Amniotic stem cell (primary cell): ENCODE data around the gene CDHR3.
A peak's percentile ranks its signal among the peaks of the same experiment; 100 is the strongest.

ENCODE experiments used
- DNase-seq: peaks from one replicate; lab custom pipeline; 2025; lab: John Stamatoyannopoulos, UW

CDHR3 gene

DNA sequence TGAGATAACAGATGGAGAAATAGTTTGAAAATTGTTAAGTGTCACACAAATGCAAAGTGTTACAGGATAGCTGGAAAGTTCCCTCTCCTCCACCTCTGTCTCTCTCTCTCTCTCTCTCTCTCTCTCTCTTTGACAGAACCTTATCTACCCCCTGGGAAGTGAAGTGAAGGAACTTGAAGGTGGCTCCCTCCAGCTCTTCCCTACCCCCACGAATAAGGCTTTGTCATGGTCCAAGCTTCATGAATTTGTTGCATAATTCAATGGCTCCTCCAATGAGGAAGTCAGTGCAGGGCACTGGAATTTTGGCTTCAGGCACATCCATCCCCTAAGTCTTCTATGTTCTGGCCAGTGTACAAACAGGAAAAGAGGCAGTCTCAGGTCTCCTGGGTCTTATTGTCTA, 66.4 kb downstream of the CDHR3 start:
- DNase-seq = no peak

- no peak for DNase-seq
These were observed 66.9 kb downstream of the CDHR3 start for GRCh38 chr7:106029941-106030340.

DNA sequence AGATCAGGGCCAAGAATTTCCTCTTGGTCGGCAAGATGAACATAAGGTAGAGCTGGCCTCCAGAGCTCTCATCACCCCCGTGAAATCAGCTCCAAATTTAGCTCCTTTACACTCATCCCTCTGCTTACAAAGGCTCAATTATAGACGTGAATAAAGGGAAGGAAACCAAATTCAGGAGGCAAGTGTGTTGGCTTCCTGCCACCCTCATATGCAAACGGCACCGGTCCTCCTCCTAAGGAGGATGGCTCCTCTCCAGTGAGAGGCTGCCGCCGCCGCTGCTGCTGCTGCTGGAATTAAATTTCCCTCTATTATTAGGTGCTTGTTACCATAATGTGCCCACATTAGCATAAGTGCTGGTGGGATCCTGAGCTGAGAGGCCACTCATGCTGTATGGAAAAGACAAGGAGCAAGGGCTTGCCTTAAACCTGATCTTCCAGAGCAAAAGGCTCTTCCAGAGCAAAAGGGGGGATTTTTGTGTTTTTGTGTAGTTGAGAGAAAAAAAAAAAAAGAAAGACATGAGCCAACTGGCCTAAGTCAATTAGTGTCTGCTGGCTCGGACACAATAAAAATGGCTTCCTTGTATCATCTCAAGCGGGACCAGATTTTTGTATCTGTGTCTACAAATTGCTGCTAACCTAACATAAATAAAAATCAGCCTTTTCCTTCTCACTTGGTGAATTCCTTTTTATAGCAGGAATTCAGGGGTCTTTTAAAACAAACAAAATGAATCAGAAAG, 68.4 kb downstream of the CDHR3 start:
- no peak for DNase-seq

GRCh38 chr7:106032295-106032694, 69.2 kb downstream of the CDHR3 start:
- no peak for DNase-seq

GRCh38 chr7:106033735-106034134, 70.7 kb downstream of the CDHR3 start:
- no peak for DNase-seq

GRCh38 chr7:106034383-106034782, 71.3 kb downstream of the CDHR3 start:
- no peak for DNase-seq

DNA sequence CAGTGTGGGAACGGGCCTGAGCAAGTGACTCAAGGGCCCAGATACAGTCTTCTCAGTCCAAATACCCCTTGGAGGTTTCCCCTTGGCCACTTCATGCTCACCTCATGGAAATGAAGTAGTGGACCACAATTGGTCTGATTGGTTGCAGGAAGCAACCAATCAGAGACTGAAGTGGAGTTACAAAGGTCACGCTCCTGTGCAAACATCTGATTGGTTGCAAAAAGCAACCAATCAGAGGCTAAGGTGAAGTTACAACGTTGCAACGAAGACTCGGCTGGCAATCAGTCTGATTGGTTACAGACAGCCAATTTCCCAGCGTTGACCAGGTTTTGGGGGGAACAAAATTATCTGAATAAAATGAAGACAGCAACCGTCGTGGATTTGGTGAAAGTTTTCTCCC, 72.5 kb downstream of the CDHR3 start:
- no peak for DNase-seq

GRCh38 chr7:106036004-106036403, 72.9 kb downstream of the CDHR3 start:
- DNase-seq = no peak

GRCh38 chr7:106037489-106038176, 74.6 kb downstream of the CDHR3 start:
- DNase-seq = no peak

- no peak for DNase-seq
These were observed 75.2 kb downstream of the CDHR3 start for GRCh38 chr7:106038289-106038688.

- no peak for DNase-seq
These were observed 75.9 kb downstream of the CDHR3 start for GRCh38 chr7:106038916-106039315.

- peak; percentile 79 for DNase-seq
These were observed 76.5 kb downstream of the CDHR3 start for GRCh38 chr7:106039486-106040060.

DNA sequence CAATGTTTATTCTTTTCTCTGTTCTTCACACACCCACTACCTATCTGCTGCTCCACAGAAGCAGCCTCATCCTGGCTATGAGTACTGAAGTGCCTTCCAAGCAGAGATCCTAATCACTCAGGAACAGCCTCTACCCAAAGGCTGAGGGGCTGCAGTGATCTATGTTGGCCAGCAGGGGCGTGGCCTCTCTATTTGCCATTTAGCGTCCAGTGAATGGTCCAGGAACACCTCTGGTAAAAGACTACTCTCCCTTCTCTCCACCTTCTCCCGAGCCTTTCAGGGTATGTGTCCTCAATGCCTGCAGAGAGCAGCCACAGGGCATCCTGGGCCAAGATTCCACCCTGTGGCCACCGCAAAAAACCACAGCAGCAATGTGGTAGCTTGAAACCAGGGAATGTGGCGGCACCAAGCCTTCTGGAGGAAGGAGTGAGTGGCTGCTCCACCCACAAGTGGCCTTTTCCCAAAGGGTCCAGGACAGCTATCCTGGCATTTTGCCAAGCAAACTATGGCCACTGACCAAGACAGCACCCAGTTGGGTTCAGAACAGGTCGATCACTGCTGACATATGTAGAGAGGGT, 78.2 kb downstream of the CDHR3 start:
- no peak for DNase-seq

DNA sequence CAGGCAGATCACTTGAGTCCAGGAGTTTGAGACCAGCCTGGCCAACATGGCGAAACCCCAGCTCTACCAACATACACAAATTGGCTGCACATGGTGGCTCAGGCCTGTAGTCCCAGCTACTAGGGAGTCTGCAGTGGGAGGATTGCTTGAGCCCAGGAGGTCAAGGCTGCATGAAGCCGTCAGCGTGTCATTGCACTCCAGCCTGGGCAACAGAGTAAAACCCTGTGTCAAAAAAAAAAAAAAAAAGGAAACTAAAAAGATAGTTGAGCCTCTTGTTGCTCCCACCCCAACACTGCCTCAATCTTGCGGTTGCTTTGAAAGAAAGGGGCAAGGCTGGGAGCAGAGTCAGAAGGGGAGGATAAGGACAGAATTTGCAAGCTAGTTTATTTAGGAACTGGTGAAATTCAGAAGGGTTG, 79.1 kb downstream of the CDHR3 start:
- DNase-seq = no peak

GRCh38 chr7:106045139-106045538, 82.1 kb downstream of the CDHR3 start:
- DNase-seq = no peak

DNA sequence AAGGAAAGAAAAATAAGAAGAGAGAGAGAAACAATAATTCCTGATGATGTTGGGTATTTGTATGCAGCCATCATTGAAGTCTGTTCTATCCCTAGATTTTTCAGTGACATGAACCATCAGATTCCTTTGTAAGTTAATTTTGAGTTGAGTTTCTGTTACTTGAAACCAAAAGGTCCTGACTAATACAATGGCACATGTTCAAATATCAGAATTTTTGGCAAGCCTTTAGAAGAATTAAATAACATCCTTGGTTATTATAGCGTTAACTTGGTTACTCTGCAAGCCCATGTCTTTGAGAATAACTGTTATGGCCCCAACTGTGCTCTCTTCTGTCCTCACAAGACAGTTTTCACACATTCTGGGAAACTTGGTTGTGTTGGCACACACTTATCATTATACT, 82.5 kb downstream of the CDHR3 start:
- DNase-seq = no peak

DNA sequence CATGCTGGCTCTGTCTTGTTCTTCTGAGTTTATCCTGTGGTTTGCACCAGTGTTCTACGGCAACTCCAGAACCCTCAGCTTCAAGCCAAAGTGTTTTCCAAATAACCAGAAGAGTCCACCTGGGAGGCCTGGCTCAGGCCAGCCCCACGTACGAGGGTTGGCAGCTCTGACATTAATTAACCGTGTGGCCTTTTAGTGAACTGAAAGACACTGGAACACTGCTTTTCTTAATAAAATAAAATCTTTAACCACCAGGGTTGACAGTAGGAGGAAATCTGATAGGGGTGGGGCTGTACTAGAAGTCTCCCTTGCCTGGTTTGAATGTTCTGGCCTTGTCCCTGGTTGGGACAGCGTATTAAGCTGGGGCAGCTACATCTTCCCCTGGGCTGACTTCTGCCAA, 84.1 kb downstream of the CDHR3 start:
- no peak for DNase-seq

- no peak for DNase-seq
These were observed 85.0 kb downstream of the CDHR3 start for GRCh38 chr7:106047818-106048705.

DNA sequence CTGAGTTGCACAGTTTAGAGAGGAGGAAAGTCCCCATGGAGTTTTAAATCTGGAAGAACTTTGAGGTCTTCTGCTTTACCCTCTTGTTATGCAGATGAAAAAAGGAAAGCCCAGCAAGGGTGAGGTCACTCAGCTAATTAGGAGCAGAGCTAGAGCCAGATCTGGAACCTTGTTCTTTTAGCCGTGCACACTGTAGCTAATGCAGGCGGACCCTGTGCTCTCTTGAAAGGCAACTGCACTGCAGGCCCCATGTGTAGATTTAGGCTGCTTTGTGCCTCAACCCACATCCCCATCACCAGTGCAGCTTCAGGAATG, 85.6 kb downstream of the CDHR3 start:
- no peak for DNase-seq

DNA sequence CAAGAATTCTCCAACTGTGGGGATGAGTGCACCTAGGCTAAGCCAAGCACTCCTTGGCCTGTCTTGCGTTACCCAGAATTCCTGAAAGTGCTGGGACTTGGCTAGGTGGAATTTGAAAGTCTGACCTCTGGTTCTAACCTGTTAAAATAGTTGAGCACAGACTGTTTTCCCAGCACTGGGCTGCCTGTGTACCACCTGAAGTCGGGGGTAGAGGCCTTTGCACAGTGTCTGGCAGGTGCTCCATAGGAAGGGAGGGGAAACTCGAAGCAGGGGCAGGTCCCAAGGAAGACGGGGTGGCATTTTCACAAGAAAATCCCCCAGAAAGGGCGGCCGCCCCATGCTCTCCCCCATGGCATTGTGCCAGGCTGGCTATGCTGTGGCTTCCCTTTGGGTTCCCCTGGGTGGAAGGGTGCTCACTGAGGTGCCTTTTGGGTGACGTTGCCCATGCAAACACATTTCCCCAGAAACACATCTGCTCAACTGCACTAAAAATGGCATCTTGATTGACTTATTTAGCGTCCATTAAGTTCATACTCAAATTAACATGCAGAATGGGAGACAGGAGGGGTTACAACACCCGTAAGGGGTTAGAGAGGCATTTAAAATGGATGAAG, 86.2 kb downstream of the CDHR3 start:
- DNase-seq = no peak

- no peak for DNase-seq
These were observed 87.1 kb downstream of the CDHR3 start for GRCh38 chr7:106050002-106050745.
